Activated CD8-positive, alpha-beta T cell treated with anti-CD3 and anti-CD28 coated beads, Interleukin-2, amount 10 ng/mL, durations not matched to agents 7 days and 5 days (primary cell): Measurements from ENCODE around the gene CBX7. TPM values are rescaled to one million over a fixed set of nuclear protein-coding genes. Genes with fewer than 3 reads are reported as not detected.

Source experiments
- ATAC-seq: fragments of 150-1000 bp; cut with Tn5 transposase; one replicate; pipeline ENCODE4 v1.10.0; 2021; ENCODE audit warnings: moderate library complexity
- CTCF ChIA-PET: fragments of 350-600 bp; sonication (Branson Sonifier 250); formaldehyde crosslinking; loops from one replicate; lab custom pipeline; 2021; ENCODE audit warnings: antibody characterized with exemption; lab: Charles Lee
- POLR2A ChIA-PET: fragments of 350-600 bp; sonication (Branson Sonifier 250); formaldehyde crosslinking; loops from one replicate; lab custom pipeline; 2021; ENCODE audit warnings: antibody characterized with exemption; lab: Charles Lee
- DNase-seq: peaks from one replicate; pipeline ENCODE4 v3.0.0-alpha.2; 2020
- H3K27ac Mint-ChIP-seq: one replicate; pipeline ENCODE4 v1.8.0; 2021; ENCODE audit warnings: mild to moderate bottlenecking, mixed read lengths
- H3K27me3 Mint-ChIP-seq: one replicate; pipeline ENCODE4 v1.8.0; 2021; ENCODE audit warnings: low read depth, mixed read lengths
- H3K36me3 Mint-ChIP-seq: one replicate; pipeline ENCODE4 v1.8.0; 2021; ENCODE audit warnings: low read depth, mixed read lengths
- H3K4me1 Mint-ChIP-seq: one replicate; pipeline ENCODE4 v1.8.0; 2021; ENCODE audit warnings: low read depth, mixed read lengths
- H3K4me3 Mint-ChIP-seq: one replicate; pipeline ENCODE4 v1.8.0; 2021; ENCODE audit warnings: mild to moderate bottlenecking, mixed read lengths
- H3K9me3 Mint-ChIP-seq: one replicate; pipeline ENCODE4 v1.8.0; 2022; ENCODE audit warnings: mixed read lengths; ENCODE audit not compliant: insufficient read depth
- total RNA-seq, 2 experiments: library from RNA; stranded (reverse); gene quantifications; one replicate each; pipeline ENCODE4 v1.2.3, GENCODE V29; 2021

CBX7 gene
- 1 to 10 TPM; 8.6 to 8.7 TPM for total RNA-seq

DNA sequence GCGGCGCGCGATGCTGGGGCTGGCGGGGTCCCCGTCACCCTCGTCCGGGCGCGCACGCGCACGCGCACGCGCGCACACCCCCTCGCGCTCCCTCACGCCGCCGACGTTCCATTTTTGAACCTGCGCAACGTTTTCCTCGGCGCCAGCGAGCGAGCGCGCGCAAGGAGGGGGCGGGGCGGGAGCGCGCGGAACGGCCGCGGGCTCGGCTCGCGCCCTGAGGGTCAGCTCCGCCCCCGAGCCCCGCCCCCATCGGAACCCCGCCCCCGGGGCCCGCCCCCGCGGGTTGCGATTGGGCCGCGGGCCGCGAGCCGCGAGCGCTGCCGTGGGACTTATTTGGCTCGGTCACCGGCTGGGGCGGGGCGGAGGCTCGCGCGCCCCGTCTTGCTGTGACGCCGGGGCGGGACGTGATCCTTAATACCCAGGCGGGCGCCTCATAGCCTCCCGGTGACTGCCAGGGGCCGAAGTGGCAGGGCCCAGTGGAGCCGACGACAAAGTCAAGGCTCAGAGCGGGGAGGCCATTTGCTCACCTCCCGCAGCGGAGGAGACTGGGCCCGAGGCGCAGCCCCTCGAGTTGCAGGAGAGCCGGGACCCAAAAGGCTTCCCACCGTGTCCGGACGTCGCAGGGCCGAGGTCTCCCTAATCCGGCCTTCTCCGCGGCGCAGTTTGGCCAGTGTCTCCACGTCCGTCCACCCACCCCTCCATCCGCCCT lies at the start of gene CBX7:
Gene CBX7 (minus strand): TSS at position 170 of the 709 bp plus-strand sequence. CDS start 236 bp downstream, outside the sequence.
- H3K27me3 Mint-ChIP-seq, result peaks cover 19% of the 10 kb centered on the region
- peak within 1 kb of the TSS; percentile 79 for H3K4me3 Mint-ChIP-seq
- peak within 1 kb of the TSS; percentile 77 for H3K27ac Mint-ChIP-seq
- peaks cover 6% of the 10 kb centered on the region for H3K36me3 Mint-ChIP-seq
- peak; percentile 93 for DNase-seq
- POLR2A ChIA-PET, result interaction anchor here (1.3 to 8.8 kb wide), 2 partner anchors 166 to 367 kb away, joined by 3 to 63 read pairs; partner anchors contain the start of genes ATF4 and RPL3
- CTCF ChIA-PET, result interaction anchor here (1.8 to 6.4 kb wide), 3 partner anchors 18 to 284 kb away, joined by 6 to 29 read pairs (median 6); partner anchors contain the start of gene RPL3
- H3K4me1 Mint-ChIP-seq, result peaks cover 34% of the 10 kb centered on the region
- peak; percentile 94 for ATAC-seq
- no peaks in the 10 kb centered on the region for H3K9me3 Mint-ChIP-seq

DNA sequence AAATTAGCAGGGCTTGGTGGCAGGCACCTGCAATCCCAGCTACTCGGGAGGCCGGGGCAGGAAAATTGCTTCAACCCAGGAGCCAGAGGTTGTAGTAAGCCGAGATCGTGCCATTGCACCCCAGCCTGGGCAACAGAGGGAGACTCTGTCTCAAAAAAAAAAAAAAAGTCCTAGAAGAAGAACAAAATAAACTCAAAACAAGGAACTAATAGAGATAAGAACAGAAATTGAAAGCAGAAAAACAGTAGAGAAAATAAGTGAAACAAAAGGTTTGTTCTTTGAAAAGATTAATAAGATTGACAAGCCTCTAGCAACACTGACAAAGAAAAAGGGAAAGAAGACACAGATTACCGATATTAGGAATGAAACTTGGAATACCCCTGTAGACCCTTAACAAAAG lies 45.1 kb upstream of the CBX7 start:
- Mint-ChIP-seq H3K36me3 (no peaks in the 10 kb centered on the region), H3K27ac (no peak overlapping the region), H3K4me1 (no peaks in the 10 kb centered on the region), H3K4me3 (no peak overlapping the region), H3K27me3 (peaks cover 17% of the 10 kb centered on the region), H3K9me3 (no peaks in the 10 kb centered on the region)
- ChIA-PET CTCF (no interaction called here), POLR2A (no interaction called here)
- DNase-seq, result no peak
- ATAC-seq, result no peak

DNA sequence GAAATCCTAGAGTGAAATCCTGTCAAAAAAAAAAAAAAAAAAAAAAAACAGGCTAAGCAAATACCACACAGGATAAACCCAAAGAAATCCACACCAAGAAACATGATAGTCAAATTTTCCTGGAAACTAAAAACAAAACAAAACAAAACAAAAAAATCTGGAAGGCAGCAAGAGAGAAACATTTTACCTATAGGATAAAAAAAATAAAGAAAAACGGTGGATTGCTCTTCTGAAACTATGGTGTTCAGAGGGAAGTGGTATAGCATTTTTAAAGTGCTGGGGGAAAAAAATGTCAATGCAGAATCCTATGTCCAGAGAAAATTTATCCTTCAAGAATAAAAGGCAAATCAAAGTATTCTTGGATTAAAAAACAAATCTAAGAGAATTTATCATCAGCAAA lies 41.6 kb upstream of the CBX7 start:
- POLR2A ChIA-PET, result no interaction called here
- Mint-ChIP-seq H3K4me1 (no peaks in the 10 kb centered on the region), H3K9me3 (no peaks in the 10 kb centered on the region), H3K27me3 (peaks cover 11% of the 10 kb centered on the region), H3K36me3 (no peaks in the 10 kb centered on the region), H3K4me3 (no peak overlapping the region), H3K27ac (no peak overlapping the region)
- CTCF ChIA-PET, result no interaction called here
- DNase-seq (no peak), ATAC-seq (no peak)

DNA sequence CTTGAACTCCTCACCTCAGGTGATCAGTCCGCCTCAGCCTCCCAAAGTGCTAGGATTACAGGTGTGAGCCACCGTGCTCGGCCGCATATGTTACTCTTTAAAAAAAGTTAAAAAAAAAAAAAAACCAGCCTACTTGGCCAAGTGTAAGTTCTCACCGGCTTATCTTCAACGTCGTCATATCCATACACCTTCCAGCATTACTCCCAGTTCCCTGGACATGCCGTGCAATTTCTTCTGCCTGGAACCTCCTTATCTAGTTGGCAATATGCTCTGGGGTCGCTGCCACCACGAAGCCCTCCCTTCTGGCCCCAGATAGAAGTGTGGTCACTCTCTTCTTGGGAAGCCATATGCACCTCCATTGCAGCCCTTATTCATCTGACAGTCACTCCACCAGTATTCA lies 36.3 kb upstream of the CBX7 start:
- no peaks in the 10 kb centered on the region for H3K36me3 Mint-ChIP-seq
- no peaks in the 10 kb centered on the region for H3K4me1 Mint-ChIP-seq
- DNase-seq, result no peak
- H3K9me3 Mint-ChIP-seq, result no peaks in the 10 kb centered on the region
- no peak overlapping the region for H3K27ac Mint-ChIP-seq
- POLR2A ChIA-PET, result no interaction called here
- no peak overlapping the region for H3K4me3 Mint-ChIP-seq
- CTCF ChIA-PET, result no interaction called here
- no peak for ATAC-seq
- peaks cover 10% of the 10 kb centered on the region for H3K27me3 Mint-ChIP-seq

DNA sequence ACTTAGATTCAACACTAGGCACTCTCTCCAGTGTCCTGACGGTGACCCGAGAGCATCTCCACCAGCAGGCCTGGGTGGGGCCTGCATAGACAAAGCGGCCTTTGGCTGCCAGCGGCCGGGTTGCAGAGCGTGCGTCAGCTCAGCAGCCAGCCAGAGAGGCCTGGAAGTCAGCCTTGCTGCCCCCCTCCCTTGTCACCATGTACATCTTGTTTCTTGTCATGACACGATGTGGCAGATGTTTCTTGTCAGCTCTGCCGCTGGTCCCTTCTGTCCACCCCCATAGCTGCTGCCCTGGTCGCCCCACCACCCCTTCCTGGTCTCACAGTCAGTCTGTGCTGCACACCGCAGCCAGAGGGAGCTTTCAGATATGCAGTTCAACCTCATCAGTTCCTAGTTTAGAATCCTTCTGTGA lies 33.1 kb upstream of the CBX7 start:
- POLR2A ChIA-PET, result no interaction called here
- no peak overlapping the region for H3K4me3 Mint-ChIP-seq
- H3K27me3 Mint-ChIP-seq, result peaks cover 10% of the 10 kb centered on the region
- CTCF ChIA-PET, result interaction anchor here (1.4 kb wide), 1 partner anchor 14 kb away, joined by 4 read pairs; no protein-coding TSS in a partner anchor
- H3K36me3 Mint-ChIP-seq, result no peaks in the 10 kb centered on the region
- no peaks in the 10 kb centered on the region for H3K9me3 Mint-ChIP-seq
- no peaks in the 10 kb centered on the region for H3K4me1 Mint-ChIP-seq
- no peak overlapping the region for H3K27ac Mint-ChIP-seq
- DNase-seq (no peak), ATAC-seq (no peak)

DNA sequence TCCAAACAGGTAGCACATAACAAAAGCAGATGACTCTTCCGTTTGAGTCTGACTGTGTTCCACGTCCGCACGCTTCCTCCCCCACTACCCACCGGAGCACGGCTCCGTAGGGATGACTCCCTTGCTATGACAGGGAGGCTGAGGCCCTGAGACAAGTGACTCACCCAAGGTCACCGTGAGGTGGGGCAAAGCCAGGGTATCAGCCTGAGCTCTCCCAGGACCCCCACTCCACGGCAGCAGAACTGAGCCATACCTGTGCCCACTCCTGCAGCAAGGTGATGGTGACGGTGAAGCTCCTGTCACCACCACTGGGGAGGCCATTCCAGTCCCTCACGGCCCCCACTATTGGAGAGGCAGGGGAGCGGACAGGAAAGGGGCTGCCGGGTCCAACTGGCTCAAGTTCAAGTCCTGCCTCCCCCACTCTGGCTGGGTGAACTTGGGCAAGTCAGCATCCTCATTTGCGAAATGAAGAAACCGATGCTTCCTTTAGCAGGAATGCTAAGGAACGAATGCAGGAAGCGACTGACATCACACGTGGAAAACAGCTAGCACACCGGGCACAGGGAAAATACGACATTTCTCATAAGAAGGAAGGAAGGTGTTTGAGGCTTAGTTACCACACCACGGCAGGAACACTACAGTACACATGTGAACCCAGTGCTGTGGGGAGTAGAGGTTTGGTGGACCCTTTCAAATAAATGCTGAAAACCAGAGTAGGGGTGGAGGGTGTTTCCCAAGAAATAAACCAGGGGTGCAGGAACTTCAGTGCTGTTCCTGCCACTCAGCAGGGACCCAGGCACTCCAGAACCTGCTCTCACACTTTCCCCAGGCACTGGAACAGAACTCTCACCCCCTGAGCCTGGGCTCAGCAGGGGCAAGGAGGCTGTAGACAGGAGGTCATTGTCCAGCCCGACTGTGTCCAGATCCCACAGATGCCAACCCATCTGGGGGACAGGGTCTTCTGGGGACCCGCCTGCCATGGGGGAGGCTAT lies 32.4 kb upstream of the CBX7 start:
- H3K27me3 Mint-ChIP-seq, result peaks cover 10% of the 10 kb centered on the region
- DNase-seq (no peak), ATAC-seq (no peak)
- CTCF ChIA-PET, result interaction anchor here (1.4 to 3.3 kb wide), 2 partner anchors 14 kb away, joined by 4 to 15 read pairs; no protein-coding TSS in a partner anchor
- H3K27ac Mint-ChIP-seq, result no peak overlapping the region
- H3K9me3 Mint-ChIP-seq, result no peaks in the 10 kb centered on the region
- POLR2A ChIA-PET, result no interaction called here
- no peaks in the 10 kb centered on the region for H3K4me1 Mint-ChIP-seq
- no peak overlapping the region for H3K4me3 Mint-ChIP-seq
- no peaks in the 10 kb centered on the region for H3K36me3 Mint-ChIP-seq

DNA sequence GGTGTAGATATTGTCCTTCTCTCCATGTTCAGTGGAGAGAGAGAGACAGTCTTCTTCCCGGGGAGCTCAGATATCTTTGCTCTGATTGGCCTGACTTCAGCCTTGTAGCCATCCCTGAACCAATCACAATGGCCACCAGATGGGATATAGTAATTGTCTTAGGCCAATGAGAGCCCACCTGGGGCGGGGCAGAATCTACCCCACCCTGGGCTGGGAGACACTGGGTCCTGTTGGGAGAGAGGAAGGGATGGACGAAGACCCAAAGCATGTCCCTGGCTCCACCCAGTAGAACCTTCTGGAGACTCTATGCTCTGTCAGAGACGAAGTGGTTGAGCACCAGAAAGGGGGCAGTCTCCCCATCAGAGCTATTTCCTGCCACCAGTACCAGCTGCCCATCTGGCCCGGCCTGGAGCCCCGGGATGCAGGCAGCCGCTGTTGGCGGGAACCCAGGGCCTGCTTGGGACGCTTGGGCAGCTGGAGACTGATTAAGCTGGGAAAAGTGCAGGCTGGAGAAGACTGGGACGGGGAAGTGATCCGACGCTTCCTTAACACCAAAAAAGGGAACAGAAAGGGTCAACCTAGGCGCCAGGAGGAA lies 31.6 kb upstream of the CBX7 start:
- no peaks in the 10 kb centered on the region for H3K4me1 Mint-ChIP-seq
- CTCF ChIA-PET, result interaction anchor here (3.3 kb wide), 1 partner anchor 13 kb away, joined by 15 read pairs; no protein-coding TSS in a partner anchor

DNA sequence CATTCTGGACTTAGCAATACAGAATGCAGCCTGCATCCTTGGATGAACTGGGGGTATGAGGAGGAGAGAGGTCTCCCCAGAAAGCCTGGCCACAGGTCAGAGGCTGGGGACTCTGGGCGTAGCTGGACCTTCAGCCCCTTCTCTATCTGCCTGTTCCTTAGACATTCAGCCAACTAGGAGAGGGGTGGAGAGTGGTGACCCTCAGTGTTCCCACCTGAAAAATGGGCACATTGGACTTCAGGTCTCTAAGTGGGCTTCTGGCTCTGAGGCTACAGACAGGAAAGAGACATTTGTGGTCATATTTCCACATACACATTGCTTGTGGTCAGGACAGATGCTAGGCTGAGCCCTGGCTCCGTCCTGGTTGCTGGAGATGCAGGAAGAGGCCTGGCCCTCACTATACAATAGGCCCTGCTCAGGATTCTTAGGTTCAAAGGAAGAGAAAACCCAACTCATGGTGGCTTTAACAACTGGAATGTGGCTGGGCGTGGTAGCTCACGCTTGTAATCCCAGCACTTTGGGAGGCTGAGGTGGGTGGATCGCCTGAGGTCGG lies 30.1 kb upstream of the CBX7 start:
- DNase-seq (no peak), ATAC-seq (no peak)
- H3K36me3 Mint-ChIP-seq, result no peaks in the 10 kb centered on the region
- no peaks in the 10 kb centered on the region for H3K9me3 Mint-ChIP-seq
- H3K27me3 Mint-ChIP-seq, result peaks cover 5% of the 10 kb centered on the region
- H3K27ac Mint-ChIP-seq, result no peak overlapping the region
- CTCF ChIA-PET, result interaction anchor here (1.5 to 3.3 kb wide), 2 partner anchors 11 to 129 kb away, joined by 3 to 15 read pairs; no protein-coding TSS in a partner anchor
- H3K4me3 Mint-ChIP-seq, result no peak overlapping the region
- peaks cover 9% of the 10 kb centered on the region for H3K4me1 Mint-ChIP-seq
- POLR2A ChIA-PET, result interaction anchor here (0.6 to 1.3 kb wide), 2 partner anchors 28 to 887 kb away, joined by 3 read pairs; no protein-coding TSS in a partner anchor

More for the DNA sequence above, 31.6 kb upstream of the CBX7 start:
- Mint-ChIP-seq H3K27ac (no peak overlapping the region), H3K27me3 (peaks cover 10% of the 10 kb centered on the region), H3K4me3 (no peak overlapping the region), H3K9me3 (no peaks in the 10 kb centered on the region), H3K36me3 (no peaks in the 10 kb centered on the region)
- DNase-seq (no peak), ATAC-seq (no peak)
- POLR2A ChIA-PET, result no interaction called here

DNA sequence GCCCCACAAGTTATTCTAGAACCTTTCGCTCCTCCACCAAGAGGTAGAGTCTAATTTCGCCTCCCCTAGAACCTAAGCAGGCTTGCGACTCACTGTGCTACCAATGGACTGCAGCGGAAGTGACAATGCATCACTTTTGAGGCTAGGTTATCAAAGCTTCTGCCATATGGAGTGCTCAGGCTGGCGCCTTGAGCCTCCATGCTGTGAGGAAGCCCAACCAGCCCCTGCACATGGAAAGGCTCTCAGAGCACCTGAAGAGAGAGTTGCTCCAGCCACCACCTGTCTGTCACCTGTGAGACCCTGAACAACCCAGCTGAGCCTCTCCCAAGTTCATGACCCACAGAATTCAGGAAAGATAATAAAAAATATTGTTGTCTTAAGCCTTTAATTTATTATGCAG lies 29.3 kb upstream of the CBX7 start:
- peaks cover 16% of the 10 kb centered on the region for H3K4me1 Mint-ChIP-seq
- H3K9me3 Mint-ChIP-seq, result no peaks in the 10 kb centered on the region
- ChIA-PET POLR2A (interaction anchor here (1.3 kb wide), 1 partner anchor 27 kb away, joined by 3 read pairs; no protein-coding TSS in a partner anchor), CTCF (interaction anchor here (1.5 to 3.3 kb wide), 2 partner anchors 11 to 129 kb away, joined by 3 to 15 read pairs; no protein-coding TSS in a partner anchor)
- H3K4me3 Mint-ChIP-seq, result no peak overlapping the region
- no peak for DNase-seq
- ATAC-seq, result no peak
- H3K36me3 Mint-ChIP-seq, result no peaks in the 10 kb centered on the region
- H3K27ac Mint-ChIP-seq, result no peak overlapping the region
- peaks cover 5% of the 10 kb centered on the region for H3K27me3 Mint-ChIP-seq

DNA sequence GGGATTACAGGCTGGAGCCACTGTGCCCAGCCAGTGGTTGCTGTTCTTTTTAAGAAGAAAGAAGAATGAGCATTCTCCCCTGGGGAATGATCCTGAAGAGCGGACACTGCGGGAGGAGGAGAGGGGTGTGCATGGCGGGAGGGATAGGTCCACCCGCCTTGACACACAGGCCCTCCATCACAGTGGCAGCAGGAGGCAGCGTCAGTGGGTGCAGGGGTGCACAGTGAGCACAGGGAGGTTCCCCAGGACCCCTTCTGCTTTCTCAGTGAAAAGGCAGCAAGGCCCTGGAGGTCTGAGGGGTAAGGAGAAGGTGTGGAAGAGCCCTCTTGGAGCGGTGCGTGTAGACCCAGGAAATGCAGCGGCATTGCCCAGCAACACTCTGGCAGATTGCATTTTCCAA lies 28.9 kb upstream of the CBX7 start:
- H3K27me3 Mint-ChIP-seq, result peaks cover 2% of the 10 kb centered on the region
- ATAC-seq (no peak), DNase-seq (no peak)
- no peak overlapping the region for H3K27ac Mint-ChIP-seq
- peaks cover 19% of the 10 kb centered on the region for H3K4me1 Mint-ChIP-seq
- no peaks in the 10 kb centered on the region for H3K36me3 Mint-ChIP-seq
- H3K9me3 Mint-ChIP-seq, result no peaks in the 10 kb centered on the region
- no peak overlapping the region for H3K4me3 Mint-ChIP-seq
- CTCF ChIA-PET, result interaction anchor here (3.0 kb wide), 1 partner anchor 11 kb away, joined by 17 read pairs; no protein-coding TSS in a partner anchor
- POLR2A ChIA-PET, result interaction anchor here (1.3 kb wide), 1 partner anchor 26 kb away, joined by 3 read pairs; no protein-coding TSS in a partner anchor
